HG03571 (cell line): ENCODE measurements around the gene SPTBN1.
"Not testable (repeated sequence)": the region's sequence is repeated elsewhere in the genome, so short reads cannot be mapped to it uniquely, and the experiment has no call there.

Source experiments
- ATAC-seq: cut with Tn5 transposase; IDR thresholded peaks from one replicate; pipeline ENCODE4 v1.9.1; 2021; ENCODE audit not compliant: unreplicated experiment

The SPTBN1 gene

GRCh38 chr2:54691445-54692135, 235.5 kb downstream of the SPTBN1 start:
- ATAC-seq: no peak

GRCh38 chr2:54692556-54692955, 236.4 kb downstream of the SPTBN1 start:
- ATAC-seq: no peak

GRCh38 chr2:54695378-54695777, 239.3 kb downstream of the SPTBN1 start:
- ATAC-seq: no peak

GRCh38 chr2:54697934-54698333, 241.8 kb downstream of the SPTBN1 start:
- no peak for ATAC-seq

- ATAC-seq: not testable (repeated sequence)
Observed at GRCh38 chr2:54698926-54699325, 242.8 kb downstream of the SPTBN1 start.

GRCh38 chr2:54699665-54700064, 243.5 kb downstream of the SPTBN1 start:
- ATAC-seq: no peak

GRCh38 chr2:54701029-54701428, 244.9 kb downstream of the SPTBN1 start:
- ATAC-seq: no peak

GRCh38 chr2:54704238-54704637, 248.1 kb downstream of the SPTBN1 start:
- no peak for ATAC-seq

- no peak for ATAC-seq
Observed at GRCh38 chr2:54704688-54705605, 248.8 kb downstream of the SPTBN1 start.

- no peak for ATAC-seq
Observed at GRCh38 chr2:54706622-54707021, 250.5 kb downstream of the SPTBN1 start.

- ATAC-seq: no peak
Observed at GRCh38 chr2:54708584-54709335, 252.6 kb downstream of the SPTBN1 start.

- ATAC-seq: no peak
Observed at GRCh38 chr2:54709336-54709809, 253.2 kb downstream of the SPTBN1 start.

- no peak for ATAC-seq
Observed at GRCh38 chr2:54710216-54710615, 254.1 kb downstream of the SPTBN1 start.

- no peak for ATAC-seq
Observed at GRCh38 chr2:54712516-54712915, 256.4 kb downstream of the SPTBN1 start.

GRCh38 chr2:54714996-54715395, 258.9 kb downstream of the SPTBN1 start:
- no peak for ATAC-seq

- no peak for ATAC-seq
Observed at GRCh38 chr2:54716375-54716774, 260.2 kb downstream of the SPTBN1 start.

GRCh38 chr2:54720563-54720962, 264.4 kb downstream of the SPTBN1 start:
- no peak for ATAC-seq
